ENCODE data around the gene CGNL1. TPM values are rescaled to one million over a fixed set of nuclear protein-coding genes. Genes with fewer than 3 reads are reported as not detected.

The CGNL1 gene
- polyA plus RNA-seq, 3 donors, result 69.8 to 72.5 (median 70.8) TPM

GRCh38 chr15:57445872-57446271 is 69.6 kb downstream of the CGNL1 start:
- no peak for DNase-seq (ENCODE audit: low read depth in 3 of 3, low spot score in 2 of 3)

GRCh38 chr15:57446393-57446792 is 70.1 kb downstream of the CGNL1 start:
- no peak for DNase-seq (ENCODE audit: low read depth in 3 of 3, low spot score in 2 of 3)

- DNase-seq (ENCODE audit: low read depth in 3 of 3, low spot score in 2 of 3), result no peak
Measured at GRCh38 chr15:57451555-57451954, 75.2 kb downstream of the CGNL1 start.

- DNase-seq (ENCODE audit: low read depth in 3 of 3, low spot score in 2 of 3), result no peak
Measured at GRCh38 chr15:57452090-57452754, 75.9 kb downstream of the CGNL1 start.

- DNase-seq (ENCODE audit: low read depth in 3 of 3, low spot score in 2 of 3), result no peak
Measured at GRCh38 chr15:57455929-57456328, 79.6 kb downstream of the CGNL1 start.

GRCh38 chr15:57456559-57456958 is 80.3 kb downstream of the CGNL1 start:
- DNase-seq (ENCODE audit: low read depth in 3 of 3, low spot score in 2 of 3), result no peak

- DNase-seq (ENCODE audit: low read depth in 3 of 3, low spot score in 2 of 3), result no peak
Measured at GRCh38 chr15:57457726-57458125, 81.4 kb downstream of the CGNL1 start.

GRCh38 chr15:57458356-57458781 is 82.1 kb downstream of the CGNL1 start:
- no peak for DNase-seq (ENCODE audit: low read depth in 3 of 3, low spot score in 2 of 3)

- DNase-seq (ENCODE audit: low read depth in 3 of 3, low spot score in 2 of 3), result no peak
Measured at GRCh38 chr15:57460208-57460816, 84.0 kb downstream of the CGNL1 start.

- no peak for DNase-seq (ENCODE audit: low read depth in 3 of 3, low spot score in 2 of 3)
Measured at GRCh38 chr15:57461541-57461940, 85.2 kb downstream of the CGNL1 start.

- no peak for DNase-seq (ENCODE audit: low read depth in 3 of 3, low spot score in 2 of 3)
Measured at GRCh38 chr15:57462381-57462780, 86.1 kb downstream of the CGNL1 start.

- no peak for DNase-seq (ENCODE audit: low read depth in 3 of 3, low spot score in 2 of 3)
Measured at GRCh38 chr15:57463360-57463759, 87.1 kb downstream of the CGNL1 start.

GRCh38 chr15:57464480-57464879 is 88.2 kb downstream of the CGNL1 start:
- no peak for DNase-seq (ENCODE audit: low read depth in 3 of 3, low spot score in 2 of 3)

GRCh38 chr15:57468486-57468885 is 92.2 kb downstream of the CGNL1 start:
- no peak for DNase-seq (ENCODE audit: low read depth in 3 of 3, low spot score in 2 of 3)

- DNase-seq (ENCODE audit: low read depth in 3 of 3, low spot score in 2 of 3), result no peak
Measured at GRCh38 chr15:57470543-57470942, 94.2 kb downstream of the CGNL1 start.

GRCh38 chr15:57472861-57473260 is 96.6 kb downstream of the CGNL1 start:
- no peak for DNase-seq (ENCODE audit: low read depth in 3 of 3, low spot score in 2 of 3)

- no peak for DNase-seq (ENCODE audit: low read depth in 3 of 3, low spot score in 2 of 3)
Measured at GRCh38 chr15:57476533-57476975, 100.2 kb downstream of the CGNL1 start.

GRCh38 chr15:57477736-57478522 is 101.6 kb downstream of the CGNL1 start:
- no peak for DNase-seq (ENCODE audit: low read depth in 3 of 3, low spot score in 2 of 3)

GRCh38 chr15:57479005-57479404 is 102.7 kb downstream of the CGNL1 start:
- no peak for DNase-seq (ENCODE audit: low read depth in 3 of 3, low spot score in 2 of 3)

GRCh38 chr15:57481038-57481705 is 104.9 kb downstream of the CGNL1 start:
- DNase-seq (ENCODE audit: low read depth in 3 of 3, low spot score in 2 of 3), result no peak

- DNase-seq (ENCODE audit: low read depth in 3 of 3, low spot score in 2 of 3), result no peak
Measured at GRCh38 chr15:57485869-57486268, 109.6 kb downstream of the CGNL1 start.

All from right renal cortex interstitium (tissue), 3 donors.